Cardiac muscle cell (in vitro differentiated cells and primary cell): Measurements from ENCODE around the gene CCDC188. TPM values are rescaled to one million over a fixed set of nuclear protein-coding genes. Genes with fewer than 3 reads are reported as not detected.

ENCODE experiments used
- DNase-seq, 2 donors: peaks; one replicate each; pipeline versions ENCODE4 v3.0.0 to v3.0.0-alpha.2; 2010 to 2017; ENCODE audit warnings: low read depth in 1 of 2, low spot score in 1 of 2
- H3K27ac ChIP-seq: fragments of 200-600 bp; sonication (generic); 2 replicates; pipeline ENCODE4 v1.5.1; 2016
- H3K27me3 ChIP-seq: fragments of 200-600 bp; sonication (generic); 2 replicates; pipeline ENCODE4 v1.6.0; 2016; ENCODE audit warnings: control low read depth
- H3K36me3 ChIP-seq: fragments of 200-600 bp; sonication (generic); 2 replicates; pipeline ENCODE4 v1.5.1; 2016; ENCODE audit warnings: control low read depth
- H3K4me1 ChIP-seq: fragments of 200-600 bp; sonication (generic); 2 replicates; pipeline ENCODE4 v1.8.1; 2017; ENCODE audit warnings: low read depth, mild to moderate bottlenecking, mixed run types
- H3K4me3 ChIP-seq: fragments of 200-600 bp; sonication (generic); 2 replicates; pipeline ENCODE4 v1.5.1; 2016; ENCODE audit warnings: mild to moderate bottlenecking
- H3K9me3 ChIP-seq: fragments of 200-600 bp; sonication (generic); 2 replicates; pipeline ENCODE4 v1.5.1; 2017; ENCODE audit warnings: low read depth, mild to moderate bottlenecking, control low read depth
- polyA plus RNA-seq: library from polyadenylated mRNA; unstranded; fragments of >200 nt; fragmentation: Nextera tagmentation; extraction: Ambion mirVana; gene quantifications from 2 replicates; pipeline ENCODE4 v1.2.1, GENCODE V29; 2016
- total RNA-seq: library from RNA; depleted of rRNA; stranded (reverse); fragments of >200 nt; gene quantifications from 2 replicates; pipeline ENCODE4 v1.2.3, GENCODE V29; 2016
- TF ChIP-seq, protein P1 (sequence below): IDR thresholded peaks from 2 replicates; pipeline ENCODE4 v1.5.1; 2012; ENCODE audit warnings: low read depth, mild to moderate bottlenecking, low read length

CCDC188 gene
- total and polyA plus RNA-seq, 2 experiments from 2014 or later: not detected

- no peaks in the 10 kb centered on the region for H3K9me3 ChIP-seq
- no peaks in the 10 kb centered on the region for H3K27me3 ChIP-seq
- no peak for DNase-seq
- peaks cover 46% of the 10 kb centered on the region for H3K36me3 ChIP-seq
- H3K4me1 ChIP-seq: no peaks in the 10 kb centered on the region
- TF ChIP-seq, protein P1, sequence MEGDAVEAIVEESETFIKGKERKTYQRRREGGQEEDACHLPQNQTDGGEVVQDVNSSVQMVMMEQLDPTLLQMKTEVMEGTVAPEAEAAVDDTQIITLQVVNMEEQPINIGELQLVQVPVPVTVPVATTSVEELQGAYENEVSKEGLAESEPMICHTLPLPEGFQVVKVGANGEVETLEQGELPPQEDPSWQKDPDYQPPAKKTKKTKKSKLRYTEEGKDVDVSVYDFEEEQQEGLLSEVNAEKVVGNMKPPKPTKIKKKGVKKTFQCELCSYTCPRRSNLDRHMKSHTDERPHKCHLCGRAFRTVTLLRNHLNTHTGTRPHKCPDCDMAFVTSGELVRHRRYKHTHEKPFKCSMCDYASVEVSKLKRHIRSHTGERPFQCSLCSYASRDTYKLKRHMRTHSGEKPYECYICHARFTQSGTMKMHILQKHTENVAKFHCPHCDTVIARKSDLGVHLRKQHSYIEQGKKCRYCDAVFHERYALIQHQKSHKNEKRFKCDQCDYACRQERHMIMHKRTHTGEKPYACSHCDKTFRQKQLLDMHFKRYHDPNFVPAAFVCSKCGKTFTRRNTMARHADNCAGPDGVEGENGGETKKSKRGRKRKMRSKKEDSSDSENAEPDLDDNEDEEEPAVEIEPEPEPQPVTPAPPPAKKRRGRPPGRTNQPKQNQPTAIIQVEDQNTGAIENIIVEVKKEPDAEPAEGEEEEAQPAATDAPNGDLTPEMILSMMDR: no peak
- H3K27ac ChIP-seq: no peak overlapping the region
- H3K4me3 ChIP-seq: no peak overlapping the region
These were observed 44.5 kb downstream of the CCDC188 start for GRCh38 chr22:20106205-20106848.

GRCh38 chr22:20105456-20106204 lies 45.2 kb downstream of the CCDC188 start:
- Histone ChIP-seq H3K9me3 (no peaks in the 10 kb centered on the region), H3K4me3 (no peak overlapping the region), H3K4me1 (no peaks in the 10 kb centered on the region), H3K36me3 (peaks cover 53% of the 10 kb centered on the region), H3K27me3 (no peaks in the 10 kb centered on the region), H3K27ac (no peak overlapping the region)
- TF ChIP-seq, protein P1: no peak
- no peak for DNase-seq

GRCh38 chr22:20102203-20102780 lies 48.6 kb downstream of the CCDC188 start:
- H3K27me3 ChIP-seq: no peaks in the 10 kb centered on the region
- H3K4me1 ChIP-seq: no peaks in the 10 kb centered on the region
- H3K9me3 ChIP-seq: no peaks in the 10 kb centered on the region
- H3K4me3 ChIP-seq: no peak overlapping the region
- no peak for DNase-seq
- peaks cover 42% of the 10 kb centered on the region for H3K36me3 ChIP-seq
- no peak overlapping the region for H3K27ac ChIP-seq
- TF ChIP-seq, protein P1: no peak

DNA sequence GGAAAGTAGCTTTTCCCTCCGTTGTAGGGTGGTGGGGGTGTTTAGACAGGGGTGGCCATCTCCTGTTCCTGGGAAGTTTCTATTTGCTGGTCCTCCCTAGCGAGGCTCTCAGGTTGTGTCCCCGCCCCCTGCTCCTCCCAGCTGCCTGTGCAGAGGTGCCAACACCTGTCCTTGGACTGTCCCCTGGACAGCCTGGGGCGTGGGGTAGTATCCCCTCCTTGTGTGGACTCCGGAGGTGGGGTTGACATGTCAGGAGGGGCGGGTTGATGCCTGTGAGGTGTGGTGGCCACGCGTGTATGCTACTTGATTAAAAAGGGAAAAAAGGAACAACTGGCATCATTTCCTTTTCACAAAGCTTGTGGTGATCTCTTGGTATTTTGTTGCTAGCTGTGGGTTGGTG lies 49.2 kb downstream of the CCDC188 start:
- Histone ChIP-seq H3K4me1 (no peaks in the 10 kb centered on the region), H3K27me3 (no peaks in the 10 kb centered on the region), H3K9me3 (no peaks in the 10 kb centered on the region), H3K27ac (no peak overlapping the region), H3K36me3 (peaks cover 39% of the 10 kb centered on the region), H3K4me3 (no peak overlapping the region)
- DNase-seq: no peak
- TF ChIP-seq, protein P1: no peak

- TF ChIP-seq, protein P1: no peak
- H3K4me1 ChIP-seq: no peaks in the 10 kb centered on the region
- peaks cover 42% of the 10 kb centered on the region for H3K36me3 ChIP-seq
- no peaks in the 10 kb centered on the region for H3K9me3 ChIP-seq
- no peak overlapping the region for H3K27ac ChIP-seq
- no peak overlapping the region for H3K4me3 ChIP-seq
- H3K27me3 ChIP-seq: no peaks in the 10 kb centered on the region
- no peak for DNase-seq
These were observed 51.6 kb downstream of the CCDC188 start for GRCh38 chr22:20099099-20099711.

Other genes starting within 250 kb of the CCDC188 start
- 41.3 and 51.9 TPM in 2 replicates for gene COMT, start 209.3 kb downstream of the CCDC188 start, total RNA-seq
- 33.2 and 35.8 TPM in 2 replicates for gene COMT, start 209.3 kb downstream of the CCDC188 start, polyA plus RNA-seq
- 15.6 and 16.1 TPM in 2 replicates for gene TXNRD2, start 209.2 kb downstream of the CCDC188 start, total RNA-seq
- 21.2 and 24.2 TPM in 2 replicates for gene TXNRD2, start 209.2 kb downstream of the CCDC188 start, polyA plus RNA-seq
- 55.5 and 64.3 TPM in 2 replicates for gene ARVCF, start 134.2 kb downstream of the CCDC188 start, total RNA-seq
- 28.8 and 40.3 TPM in 2 replicates for gene ARVCF, start 134.2 kb downstream of the CCDC188 start, polyA plus RNA-seq
- gene TANGO2, start 129.9 kb downstream of the CCDC188 start, total RNA-seq: 19.4 and 21.9 TPM in 2 replicates
- 17.5 and 18.7 TPM in 2 replicates for gene TANGO2, start 129.9 kb downstream of the CCDC188 start, polyA plus RNA-seq
- 23.8 and 34.2 TPM in 2 replicates for gene DGCR8, start 70.8 kb downstream of the CCDC188 start, total RNA-seq
- 8.1 and 15.1 TPM in 2 replicates for gene DGCR8, start 70.8 kb downstream of the CCDC188 start, polyA plus RNA-seq
- gene RANBP1, start 35.0 kb downstream of the CCDC188 start, total RNA-seq: 252 and 373 TPM in 2 replicates
- 222 and 271 TPM in 2 replicates for gene RANBP1, start 35.0 kb downstream of the CCDC188 start, polyA plus RNA-seq
- gene TRMT2A, start 33.8 kb downstream of the CCDC188 start, total RNA-seq: 55.7 and 71.9 TPM in 2 replicates
- gene TRMT2A, start 33.8 kb downstream of the CCDC188 start, polyA plus RNA-seq: 76.5 and 77.7 TPM in 2 replicates
- 30.3 and 35.8 TPM in 2 replicates for gene ZDHHC8, start 19.3 kb downstream of the CCDC188 start, total RNA-seq
- 43.8 and 53.4 TPM in 2 replicates for gene ZDHHC8, start 19.3 kb downstream of the CCDC188 start, polyA plus RNA-seq
- gene RTN4R, start 117.3 kb upstream of the CCDC188 start, total RNA-seq: 5.3 and 9.8 TPM in 2 replicates
- gene RTN4R, start 117.3 kb upstream of the CCDC188 start, polyA plus RNA-seq: 5.2 and 7.4 TPM in 2 replicates
- 89.6 and 104 TPM in 2 replicates for gene DGCR6L, start 169.0 kb upstream of the CCDC188 start, total RNA-seq
- 126 and 157 TPM in 2 replicates for gene DGCR6L, start 169.0 kb upstream of the CCDC188 start, polyA plus RNA-seq
- gene ZNF74, start 243.1 kb upstream of the CCDC188 start, total RNA-seq: 35.6 and 90.9 TPM in 2 replicates
- 24.4 and 30.1 TPM in 2 replicates for gene ZNF74, start 243.1 kb upstream of the CCDC188 start, polyA plus RNA-seq